ENCODE results near the gene PROSER2. TPM values are rescaled to one million over a fixed set of nuclear protein-coding genes. Genes with fewer than 3 reads are reported as not detected.
"Not testable (repeated sequence)": the region's sequence is repeated elsewhere in the genome, so short reads cannot be mapped to it uniquely, and the experiment has no call there.

The PROSER2 gene
- total RNA-seq, 1 donor from 2014 or later, result 7.1 TPM

DNA sequence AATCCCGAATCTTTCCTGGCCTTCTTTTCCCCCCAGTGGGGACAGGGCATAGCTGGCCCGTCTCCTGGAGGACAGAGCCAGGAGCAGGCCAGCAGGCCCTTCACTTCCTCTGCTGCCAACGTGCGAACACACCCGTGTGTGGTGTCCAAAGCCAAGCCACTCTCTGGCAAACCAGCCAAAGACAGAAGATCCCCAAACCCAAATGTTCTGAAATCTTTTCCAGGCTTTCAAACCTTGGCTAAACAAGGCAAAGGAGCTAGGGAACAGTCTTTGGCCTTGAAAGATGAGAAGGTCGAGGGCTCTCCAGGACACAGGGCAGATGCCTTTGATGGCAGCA is 63.0 kb downstream of the PROSER2 start:
- TF ChIP-seq, protein P1, sequence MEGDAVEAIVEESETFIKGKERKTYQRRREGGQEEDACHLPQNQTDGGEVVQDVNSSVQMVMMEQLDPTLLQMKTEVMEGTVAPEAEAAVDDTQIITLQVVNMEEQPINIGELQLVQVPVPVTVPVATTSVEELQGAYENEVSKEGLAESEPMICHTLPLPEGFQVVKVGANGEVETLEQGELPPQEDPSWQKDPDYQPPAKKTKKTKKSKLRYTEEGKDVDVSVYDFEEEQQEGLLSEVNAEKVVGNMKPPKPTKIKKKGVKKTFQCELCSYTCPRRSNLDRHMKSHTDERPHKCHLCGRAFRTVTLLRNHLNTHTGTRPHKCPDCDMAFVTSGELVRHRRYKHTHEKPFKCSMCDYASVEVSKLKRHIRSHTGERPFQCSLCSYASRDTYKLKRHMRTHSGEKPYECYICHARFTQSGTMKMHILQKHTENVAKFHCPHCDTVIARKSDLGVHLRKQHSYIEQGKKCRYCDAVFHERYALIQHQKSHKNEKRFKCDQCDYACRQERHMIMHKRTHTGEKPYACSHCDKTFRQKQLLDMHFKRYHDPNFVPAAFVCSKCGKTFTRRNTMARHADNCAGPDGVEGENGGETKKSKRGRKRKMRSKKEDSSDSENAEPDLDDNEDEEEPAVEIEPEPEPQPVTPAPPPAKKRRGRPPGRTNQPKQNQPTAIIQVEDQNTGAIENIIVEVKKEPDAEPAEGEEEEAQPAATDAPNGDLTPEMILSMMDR (IDR thresholded peaks at IDR 0.05), result no peak
- DNase-seq (ENCODE audit: extremely low spot score, unreplicated experiment), result no peak
- H3K4me1 Mint-ChIP-seq (ENCODE audit: unreplicated experiment), result peaks cover 7% of the 10 kb centered on the region
- no peaks in the 10 kb centered on the region for H3K27me3 Mint-ChIP-seq (ENCODE audit: unreplicated experiment)
- H3K9me3 Mint-ChIP-seq (ENCODE audit: unreplicated experiment), result no peaks in the 10 kb centered on the region
- H3K36me3 Mint-ChIP-seq (ENCODE audit: unreplicated experiment), result no peaks in the 10 kb centered on the region
- no peak overlapping the region for H3K4me3 Mint-ChIP-seq (ENCODE audit: unreplicated experiment)
- no peak overlapping the region for H3K27ac Mint-ChIP-seq (ENCODE audit: unreplicated experiment)

DNA sequence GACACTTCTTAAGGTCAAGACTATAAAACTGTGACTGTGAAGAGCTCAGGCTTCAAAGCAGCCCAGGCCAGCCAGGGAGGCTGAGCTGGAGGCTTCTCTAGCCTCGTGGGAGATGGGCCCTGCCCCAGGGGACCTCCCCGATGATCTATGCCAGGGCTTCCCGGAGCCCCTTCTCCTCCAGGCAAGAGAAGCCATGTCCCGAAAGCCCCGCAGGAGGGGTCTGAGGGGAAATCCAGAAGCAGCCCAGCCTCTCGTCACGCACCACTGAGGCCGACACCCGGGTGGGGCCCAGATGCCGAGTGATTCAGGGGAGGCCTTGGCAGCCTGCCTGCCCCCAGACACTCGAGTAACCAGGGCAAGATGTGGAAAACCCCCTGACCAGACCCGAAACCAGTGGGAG is 63.7 kb downstream of the PROSER2 start:
- no peaks in the 10 kb centered on the region for H3K27me3 Mint-ChIP-seq (ENCODE audit: unreplicated experiment)
- no peak overlapping the region for H3K27ac Mint-ChIP-seq (ENCODE audit: unreplicated experiment)
- TF ChIP-seq, protein P1 (IDR thresholded peaks at IDR 0.05), result no peak
- H3K4me3 Mint-ChIP-seq (ENCODE audit: unreplicated experiment), result no peak overlapping the region
- no peak for DNase-seq (ENCODE audit: extremely low spot score, unreplicated experiment)
- peaks cover 5% of the 10 kb centered on the region for H3K4me1 Mint-ChIP-seq (ENCODE audit: unreplicated experiment)
- H3K9me3 Mint-ChIP-seq (ENCODE audit: unreplicated experiment), result no peaks in the 10 kb centered on the region
- H3K36me3 Mint-ChIP-seq (ENCODE audit: unreplicated experiment), result no peaks in the 10 kb centered on the region

DNA sequence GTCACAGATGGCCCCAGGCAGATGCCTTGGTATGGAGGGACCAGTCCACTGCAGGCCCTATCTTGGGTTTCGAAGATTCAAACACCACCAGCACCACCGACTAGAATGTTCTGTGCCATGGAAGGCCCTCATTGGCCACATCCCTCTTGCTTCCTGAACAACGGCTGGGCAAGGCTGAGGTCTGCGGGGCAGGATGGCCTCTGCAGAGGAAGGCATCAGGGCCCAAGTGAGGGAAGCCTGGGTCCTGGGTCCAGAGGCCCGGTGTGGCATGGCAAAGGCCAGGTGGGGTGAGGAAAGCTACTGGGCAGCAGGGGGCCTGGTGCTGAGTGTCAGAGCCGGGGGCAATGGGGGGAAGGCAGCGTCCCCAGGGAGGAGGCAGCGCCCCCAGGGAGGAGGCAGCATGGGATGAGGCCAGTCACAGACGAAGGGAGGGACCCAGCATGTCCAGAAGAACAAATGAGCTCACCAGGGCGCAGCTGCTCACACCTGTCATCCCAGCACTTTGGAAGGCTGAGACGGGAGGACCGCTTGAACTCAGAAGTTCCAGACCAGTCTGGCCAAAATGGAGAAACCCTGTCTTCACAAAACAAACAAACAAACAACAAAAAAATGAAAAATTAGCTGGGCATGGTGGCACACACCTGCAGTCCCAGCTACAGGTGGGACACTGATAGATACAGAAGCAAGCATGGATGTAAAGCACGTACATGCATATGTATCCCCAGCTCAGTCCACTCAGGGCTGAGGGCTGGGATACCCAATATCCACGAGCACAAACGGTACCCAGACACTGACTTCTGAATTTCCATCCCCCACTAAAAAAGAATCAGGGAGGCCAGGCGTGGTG is 64.4 kb downstream of the PROSER2 start:
- peaks cover 5% of the 10 kb centered on the region for H3K4me1 Mint-ChIP-seq (ENCODE audit: unreplicated experiment)
- DNase-seq (ENCODE audit: extremely low spot score, unreplicated experiment), result no peak
- no peaks in the 10 kb centered on the region for H3K9me3 Mint-ChIP-seq (ENCODE audit: unreplicated experiment)
- no peaks in the 10 kb centered on the region for H3K27me3 Mint-ChIP-seq (ENCODE audit: unreplicated experiment)
- no peak overlapping the region for H3K4me3 Mint-ChIP-seq (ENCODE audit: unreplicated experiment)
- H3K36me3 Mint-ChIP-seq (ENCODE audit: unreplicated experiment), result no peaks in the 10 kb centered on the region
- peak overlapping the region; percentile 18 for H3K27ac Mint-ChIP-seq (ENCODE audit: unreplicated experiment)
- TF ChIP-seq, protein P1 (IDR thresholded peaks at IDR 0.05), result no peak

DNA sequence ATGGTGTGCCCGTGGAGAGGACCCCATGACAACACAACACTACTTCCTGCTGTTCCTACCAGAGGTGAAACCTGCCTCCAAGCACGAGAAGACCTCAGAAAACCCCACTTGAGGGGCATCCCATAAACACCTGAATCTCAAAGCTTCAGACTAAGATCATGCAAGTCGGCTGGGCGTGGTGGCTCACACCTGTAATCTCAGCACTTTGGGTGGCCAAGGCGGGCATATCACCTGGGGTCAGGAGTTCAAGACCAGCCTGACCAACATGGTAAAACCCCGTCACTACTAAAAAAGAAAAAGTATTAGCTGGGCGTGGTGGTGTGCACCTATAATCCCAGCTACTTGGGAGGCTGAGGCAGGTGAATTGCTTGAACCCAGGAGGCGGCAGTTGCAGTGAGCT is 66.1 kb downstream of the PROSER2 start:
- not testable (repeated sequence) for H3K27me3 Mint-ChIP-seq (ENCODE audit: unreplicated experiment); DNase-seq (ENCODE audit: extremely low spot score, unreplicated experiment); H3K27ac Mint-ChIP-seq (ENCODE audit: unreplicated experiment); H3K9me3 Mint-ChIP-seq (ENCODE audit: unreplicated experiment); H3K4me1 Mint-ChIP-seq (ENCODE audit: unreplicated experiment); H3K36me3 Mint-ChIP-seq (ENCODE audit: unreplicated experiment); H3K4me3 Mint-ChIP-seq (ENCODE audit: unreplicated experiment)

DNA sequence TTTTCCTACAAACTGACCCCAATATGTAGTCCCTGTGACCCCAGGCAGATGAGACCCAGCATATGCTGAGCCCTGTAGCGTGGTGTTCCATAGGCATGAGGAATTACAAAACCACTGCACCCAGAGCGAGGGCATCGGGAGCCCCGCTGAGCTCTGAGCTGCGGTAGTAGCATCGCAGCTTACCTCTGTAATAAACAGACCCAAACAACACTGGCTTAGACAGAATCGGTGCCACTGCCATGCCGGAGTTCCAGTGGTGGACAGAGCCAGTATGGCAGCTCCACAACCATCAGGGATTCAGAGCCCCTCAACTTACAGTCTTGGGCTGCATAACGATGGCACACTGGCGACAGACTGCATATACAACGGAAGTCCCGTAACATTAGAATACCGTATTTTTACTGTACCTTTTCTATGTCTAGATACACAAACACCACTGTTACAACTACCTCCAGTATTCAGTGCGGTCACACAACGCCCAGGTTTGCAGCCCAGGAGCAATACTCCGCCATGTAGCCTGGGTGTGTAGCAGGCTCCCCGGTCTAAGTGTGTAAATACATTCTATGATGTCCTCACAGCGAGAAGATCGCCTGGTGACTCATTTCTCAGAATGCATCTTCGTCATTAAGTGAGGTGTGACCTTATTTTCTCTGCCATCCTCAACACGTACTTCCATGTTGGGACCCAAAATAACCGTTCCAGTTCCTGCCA is 68.8 kb downstream of the PROSER2 start:
- Mint-ChIP-seq H3K27ac (ENCODE audit: unreplicated experiment) (no peak overlapping the region), H3K4me1 (ENCODE audit: unreplicated experiment) (peaks cover 4% of the 10 kb centered on the region)
- no peak for DNase-seq (ENCODE audit: extremely low spot score, unreplicated experiment)

More for the DNA sequence above, 68.8 kb downstream of the PROSER2 start:
- Mint-ChIP-seq H3K9me3 (ENCODE audit: unreplicated experiment) (no peaks in the 10 kb centered on the region), H3K27me3 (ENCODE audit: unreplicated experiment) (no peaks in the 10 kb centered on the region), H3K36me3 (ENCODE audit: unreplicated experiment) (no peaks in the 10 kb centered on the region), H3K4me3 (ENCODE audit: unreplicated experiment) (no peak overlapping the region)
- TF ChIP-seq, protein P1 (IDR thresholded peaks at IDR 0.05), result no peak

Data from osteocyte (in vitro differentiated cells).